ENCODE data around the gene SCUBE2. TPM values are rescaled to one million over a fixed set of nuclear protein-coding genes. Genes with fewer than 3 reads are reported as not detected.

SCUBE2 gene
- total and polyA plus RNA-seq, 3 donors from 2014 or later = 3.5 to 10.5 (median 5.0) TPM

DNA sequence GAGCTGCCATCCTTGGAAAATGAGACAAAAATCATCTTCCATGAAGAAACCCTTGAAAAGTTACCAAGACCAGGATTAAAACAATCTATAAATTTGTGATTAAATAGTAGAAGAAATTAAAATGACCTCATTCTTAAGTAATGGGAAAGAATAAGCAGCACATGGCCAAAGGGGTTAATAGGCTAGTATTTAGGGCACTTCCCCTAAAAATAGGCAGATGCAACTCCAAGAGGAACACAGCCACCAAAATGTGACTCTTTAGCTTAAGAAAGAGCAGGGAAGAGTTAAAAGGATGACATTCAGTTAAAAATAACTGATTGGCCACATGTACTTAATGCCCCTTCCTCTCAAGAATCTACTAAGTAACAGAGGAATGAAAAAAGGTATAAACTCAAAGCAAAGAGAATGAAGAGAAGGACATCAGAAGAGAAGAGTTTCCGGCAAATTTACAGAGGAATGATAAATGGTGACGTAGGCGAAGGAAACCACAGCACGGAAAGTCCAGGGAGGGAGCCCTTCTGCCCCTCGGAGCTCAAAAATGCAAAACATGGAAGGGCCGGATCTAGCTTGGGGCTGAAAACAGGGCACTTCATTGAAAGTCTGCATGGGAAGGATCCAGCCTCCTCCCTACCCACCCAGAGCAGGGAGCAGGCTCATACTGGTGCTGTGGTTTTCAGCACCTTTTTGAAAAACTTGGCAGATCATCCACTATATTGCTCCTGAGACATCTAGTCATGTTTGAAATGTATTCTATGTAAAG is 17.8 kb downstream of the SCUBE2 start:
- Histone ChIP-seq H3K9me3 (no peaks in the 10 kb centered on the region), H3K36me3 (ENCODE audit: low read depth, missing control alignments) (no peaks in the 10 kb centered on the region), H3K4me3 (no peak overlapping the region), H3K27ac (no peak overlapping the region), H3K27me3 (no peaks in the 10 kb centered on the region), H3K4me1 (no peaks in the 10 kb centered on the region)
- WGBS, 2 donors = 89 to 90% methylated on average over 6 of the region's 6 CpGs
- intact Hi-C loops (cut with DNase I; ENCODE audit: low total_unique reads) = no loop called here
- TF ChIP-seq, protein P1, sequence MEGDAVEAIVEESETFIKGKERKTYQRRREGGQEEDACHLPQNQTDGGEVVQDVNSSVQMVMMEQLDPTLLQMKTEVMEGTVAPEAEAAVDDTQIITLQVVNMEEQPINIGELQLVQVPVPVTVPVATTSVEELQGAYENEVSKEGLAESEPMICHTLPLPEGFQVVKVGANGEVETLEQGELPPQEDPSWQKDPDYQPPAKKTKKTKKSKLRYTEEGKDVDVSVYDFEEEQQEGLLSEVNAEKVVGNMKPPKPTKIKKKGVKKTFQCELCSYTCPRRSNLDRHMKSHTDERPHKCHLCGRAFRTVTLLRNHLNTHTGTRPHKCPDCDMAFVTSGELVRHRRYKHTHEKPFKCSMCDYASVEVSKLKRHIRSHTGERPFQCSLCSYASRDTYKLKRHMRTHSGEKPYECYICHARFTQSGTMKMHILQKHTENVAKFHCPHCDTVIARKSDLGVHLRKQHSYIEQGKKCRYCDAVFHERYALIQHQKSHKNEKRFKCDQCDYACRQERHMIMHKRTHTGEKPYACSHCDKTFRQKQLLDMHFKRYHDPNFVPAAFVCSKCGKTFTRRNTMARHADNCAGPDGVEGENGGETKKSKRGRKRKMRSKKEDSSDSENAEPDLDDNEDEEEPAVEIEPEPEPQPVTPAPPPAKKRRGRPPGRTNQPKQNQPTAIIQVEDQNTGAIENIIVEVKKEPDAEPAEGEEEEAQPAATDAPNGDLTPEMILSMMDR (IDR thresholded peaks at IDR 0.05) = no peak
- TF ChIP-seq POLR2A (IDR thresholded peaks at IDR 0.05) = no peak
- DNase-seq = no peak

DNA sequence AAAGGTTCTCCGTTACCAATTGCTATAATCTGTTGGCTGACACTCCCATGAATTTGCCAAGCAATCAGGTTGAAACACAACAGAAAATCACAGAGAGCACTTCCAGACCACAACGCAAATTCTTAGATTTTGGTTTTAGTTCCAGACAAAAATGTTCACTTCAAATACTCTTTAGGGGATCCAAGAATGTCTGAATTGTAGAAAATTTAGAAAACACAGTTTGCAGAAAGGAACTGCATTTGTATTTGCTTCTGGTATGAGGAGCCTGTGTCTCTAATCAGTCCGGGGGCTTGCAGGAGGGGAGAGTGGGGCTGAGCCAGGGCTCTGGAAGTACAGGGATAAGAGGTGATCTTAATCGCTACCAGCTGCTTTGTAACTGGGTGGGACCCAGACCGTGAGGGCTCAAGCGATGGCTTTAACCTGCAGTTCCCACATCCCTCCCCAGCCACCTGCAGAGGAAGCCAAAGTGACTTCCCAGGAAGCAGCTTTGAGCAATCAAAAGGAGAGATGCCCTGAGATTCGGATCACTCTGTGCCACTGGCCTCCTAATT is 18.7 kb downstream of the SCUBE2 start:
- Histone ChIP-seq H3K36me3 (ENCODE audit: low read depth, missing control alignments) (no peaks in the 10 kb centered on the region), H3K9me3 (no peaks in the 10 kb centered on the region), H3K4me1 (no peaks in the 10 kb centered on the region), H3K4me3 (no peak overlapping the region), H3K27me3 (no peaks in the 10 kb centered on the region), H3K27ac (no peak overlapping the region)
- TF ChIP-seq, protein P1 (IDR thresholded peaks at IDR 0.05) = no peak
- TF ChIP-seq POLR2A (IDR thresholded peaks at IDR 0.05) = no peak
- DNase-seq = no peak
- intact Hi-C loops (cut with DNase I; ENCODE audit: low total_unique reads) = no loop called here
- 59 to 71% methylated on average over 7 of the region's 7 CpGs for WGBS, 2 donors

DNA sequence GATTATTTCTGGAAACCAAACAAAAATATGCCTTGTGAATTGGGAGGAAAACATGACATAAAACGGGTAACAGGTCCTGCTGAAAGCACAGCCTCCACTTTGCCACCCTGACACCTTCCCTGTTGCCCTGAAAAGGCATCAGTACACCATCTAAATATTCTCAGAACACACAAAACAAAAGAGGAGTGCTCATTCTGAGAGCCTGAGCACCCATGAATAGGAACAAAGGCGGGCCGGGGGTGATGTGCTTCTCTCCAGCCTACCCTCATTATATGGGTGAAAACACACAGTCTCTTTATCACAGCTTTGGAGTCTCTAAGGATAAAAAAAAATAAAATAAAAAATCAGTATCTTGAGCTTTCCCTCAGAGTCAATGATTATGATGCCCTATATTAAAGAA is 19.7 kb downstream of the SCUBE2 start:
- H3K4me3 ChIP-seq = no peak overlapping the region
- 84 to 93% methylated on average over 3 of the region's 3 CpGs for WGBS, 2 donors
- H3K27ac ChIP-seq = no peak overlapping the region
- H3K36me3 ChIP-seq (ENCODE audit: low read depth, missing control alignments) = no peaks in the 10 kb centered on the region
- DNase-seq = no peak
- no peaks in the 10 kb centered on the region for H3K27me3 ChIP-seq
- intact Hi-C loops (cut with DNase I; ENCODE audit: low total_unique reads) = no loop called here
- TF ChIP-seq POLR2A (IDR thresholded peaks at IDR 0.05) = no peak
- TF ChIP-seq, protein P1 (IDR thresholded peaks at IDR 0.05) = no peak
- H3K9me3 ChIP-seq = no peaks in the 10 kb centered on the region
- no peaks in the 10 kb centered on the region for H3K4me1 ChIP-seq

DNA sequence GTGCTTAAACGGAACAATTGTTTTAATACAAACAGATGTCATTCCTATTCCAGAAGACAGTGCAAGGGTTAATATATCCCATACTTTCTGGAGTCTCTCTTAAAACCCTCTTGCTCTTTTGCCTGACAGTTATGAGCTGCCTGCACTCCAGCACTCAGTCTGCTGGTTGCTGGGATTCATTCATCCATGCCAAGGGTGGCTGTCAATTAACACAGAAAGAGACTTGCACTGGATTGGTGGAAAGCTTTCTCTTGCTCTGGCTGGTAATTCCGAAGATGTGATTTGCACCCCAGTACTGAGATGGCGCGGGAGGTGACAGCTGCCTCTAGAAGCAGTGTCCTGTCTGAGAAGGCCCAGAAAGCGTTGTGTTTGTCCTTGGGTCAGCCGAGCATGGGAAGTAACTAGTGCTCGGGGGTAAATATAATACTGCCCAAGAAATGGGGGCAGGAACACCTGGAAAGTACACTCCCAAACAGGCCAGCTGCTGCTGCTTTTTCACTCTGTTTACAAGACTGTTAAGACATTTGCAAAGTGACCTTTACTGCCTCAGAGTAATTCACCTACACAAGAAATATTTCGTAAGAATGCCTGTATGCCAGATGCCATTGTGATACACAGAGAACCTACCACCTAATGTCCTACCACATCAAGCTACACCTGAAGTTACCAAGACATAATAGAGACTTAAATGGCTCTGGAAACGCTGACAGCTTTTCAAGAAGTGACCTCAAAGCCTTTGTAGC is 20.5 kb downstream of the SCUBE2 start:
- TF ChIP-seq, protein P1 (IDR thresholded peaks at IDR 0.05) = no peak
- TF ChIP-seq POLR2A (IDR thresholded peaks at IDR 0.05) = no peak
- DNase-seq = no peak
- intact Hi-C loops (cut with DNase I; ENCODE audit: low total_unique reads) = no loop called here

More for the DNA sequence above, 20.5 kb downstream of the SCUBE2 start:
- Histone ChIP-seq H3K9me3 (no peaks in the 10 kb centered on the region), H3K36me3 (ENCODE audit: low read depth, missing control alignments) (no peaks in the 10 kb centered on the region), H3K4me1 (no peaks in the 10 kb centered on the region), H3K27ac (no peak overlapping the region), H3K27me3 (no peaks in the 10 kb centered on the region), H3K4me3 (no peak overlapping the region)
- 86 to 88% methylated on average over 8 to 9 of the region's 9 CpGs for WGBS, 2 donors

All from testis (tissue), 3 donors.